HL-60/S4 treated with retinoic acid at 250 ng/mL for 4 days and 3 days (cell line): ENCODE data around the gene TUBB4B.
"Not testable (repeated sequence)": the region's sequence is repeated elsewhere in the genome, so short reads cannot be mapped to it uniquely, and the experiment has no call there.

Source experiments
- in situ Hi-C: fragments of 300-500 bp; cut with MboI; formaldehyde crosslinking; loops from 2 replicates; pipeline ENCODE4 v1.7.0; 2022; ENCODE audit warnings: low sequenced_read_pairs

TUBB4B gene

DNA sequence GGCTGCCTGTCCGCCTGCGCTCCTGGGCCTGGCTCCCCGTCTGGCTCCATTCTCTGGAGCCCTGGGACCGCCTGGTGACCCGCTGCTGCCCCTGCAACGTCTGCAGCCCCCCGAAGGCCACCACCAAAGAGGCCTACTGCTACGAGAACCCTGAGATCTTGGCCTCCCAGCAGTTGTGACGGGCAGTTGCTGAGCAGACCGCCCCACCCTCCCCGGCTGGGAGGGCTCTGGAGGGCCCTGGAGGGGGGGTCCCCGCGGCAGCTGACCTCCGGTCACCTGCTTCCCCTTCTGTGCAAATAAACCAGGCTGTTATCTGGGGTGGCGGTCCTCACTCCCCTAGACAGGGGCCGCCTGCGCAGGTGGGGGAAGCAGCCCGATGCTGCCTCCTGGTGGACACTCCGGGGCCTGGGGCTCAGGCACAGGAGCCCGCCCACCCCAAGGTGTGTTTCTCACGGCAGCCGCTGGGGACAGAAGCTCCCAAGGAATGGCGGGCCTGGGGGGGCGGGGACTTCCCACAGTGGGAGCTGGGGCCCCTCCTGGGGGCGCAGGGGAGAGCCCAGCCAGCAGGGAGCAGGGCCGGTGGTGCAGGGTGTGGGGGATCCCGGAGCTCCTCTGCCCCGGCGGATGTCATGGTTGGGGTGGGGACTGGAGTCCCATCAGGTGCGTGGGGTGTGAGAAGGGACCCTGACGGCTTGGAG, 4.7 kb upstream of the TUBB4B start:
- in situ Hi-C loops = no loop called here

- in situ Hi-C loops = no loop called here
These were observed 4.1 kb upstream of the TUBB4B start for GRCh38 chr9:137236936-137237421.

DNA sequence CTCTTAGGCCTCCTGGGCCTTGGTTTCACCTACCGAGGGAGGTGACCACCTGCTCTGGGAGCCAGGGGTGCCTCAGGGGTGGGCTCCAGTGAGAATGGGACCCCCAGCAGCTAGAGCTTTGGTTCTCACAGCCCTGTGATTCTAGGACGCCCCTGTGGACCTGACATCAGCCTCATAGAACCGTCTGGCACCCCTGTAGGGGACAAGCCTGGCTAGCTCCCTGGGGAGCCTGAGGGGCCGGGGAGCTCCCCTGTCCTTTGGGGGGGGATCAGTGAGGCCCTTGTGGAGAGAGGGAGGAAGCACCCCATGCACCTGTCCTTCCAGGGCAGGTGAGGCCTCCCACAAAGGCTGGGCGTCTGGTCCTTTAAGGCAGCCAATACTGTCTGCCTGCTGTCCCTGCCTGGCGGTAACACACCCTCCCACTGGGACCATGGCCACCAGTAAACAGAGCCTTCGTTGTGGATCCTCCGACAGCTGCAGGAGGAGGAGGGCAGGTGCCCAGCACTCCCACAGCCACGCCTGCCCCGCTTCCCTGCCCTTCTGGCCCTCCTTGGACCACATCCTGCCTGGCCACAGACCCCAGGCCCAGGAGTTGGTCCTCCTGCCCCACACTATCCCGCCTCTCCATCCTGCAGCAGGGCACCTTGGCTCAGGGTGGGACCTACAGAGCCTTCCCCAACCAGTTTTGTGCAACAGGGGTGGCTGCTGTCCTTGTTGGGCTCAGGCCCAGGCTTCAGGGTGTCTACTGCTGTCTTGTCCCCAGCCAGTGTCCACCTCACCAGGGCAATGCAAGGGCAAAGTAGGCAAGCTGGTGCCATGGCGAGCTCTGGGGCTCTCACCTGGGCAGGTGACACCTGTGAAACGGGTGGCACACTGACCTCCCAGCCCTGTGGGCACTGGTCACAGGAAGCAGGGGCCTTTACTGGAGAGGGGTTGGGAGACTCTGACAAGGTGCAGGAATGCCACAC, 3.0 kb upstream of the TUBB4B start:
- in situ Hi-C loops = no loop called here

DNA sequence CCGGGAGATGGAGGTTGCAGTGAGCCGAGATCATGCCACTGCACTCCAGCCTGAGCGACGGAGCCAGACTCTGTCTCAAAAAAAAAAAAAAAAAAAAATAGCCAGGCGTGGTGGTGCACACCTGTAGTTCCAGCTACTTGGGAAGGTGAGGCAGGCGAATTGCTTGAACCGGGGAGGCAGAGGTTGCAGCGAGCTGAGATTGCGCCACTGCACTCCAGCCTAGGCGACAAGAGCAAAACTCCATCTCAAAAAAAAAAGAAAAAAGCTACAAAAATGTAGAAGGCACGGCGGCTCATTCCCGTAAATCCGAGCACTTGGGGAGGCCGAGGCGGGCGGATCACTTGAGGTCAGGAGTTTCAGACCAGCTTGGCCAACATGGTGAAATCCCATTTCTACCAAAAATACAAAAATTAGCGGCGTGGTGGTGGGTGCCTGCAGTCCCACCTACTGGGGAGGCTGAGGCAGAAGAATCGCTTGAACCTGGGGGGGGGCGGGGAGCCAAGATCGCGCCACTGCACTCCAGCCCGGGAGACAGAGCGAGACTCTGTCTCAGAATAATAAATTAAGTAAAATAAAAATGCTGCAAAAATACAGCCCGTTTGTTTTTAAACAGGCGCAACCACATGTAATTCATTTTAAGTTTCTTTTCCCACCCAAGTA, 1.4 kb upstream of the TUBB4B start:
- in situ Hi-C loops = not testable (repeated sequence)

- in situ Hi-C loops = no loop called here
These were observed 708 bp upstream of the TUBB4B start for GRCh38 chr9:137240318-137240840.

- in situ Hi-C loops = no loop called here
These were observed 592 bp downstream of the TUBB4B start for GRCh38 chr9:137241490-137242268.

GRCh38 chr9:137242269-137243203, 1.4 kb downstream of the TUBB4B start:
- in situ Hi-C loops = no loop called here

- in situ Hi-C loops = not testable (repeated sequence)
These were observed 2.2 kb downstream of the TUBB4B start for GRCh38 chr9:137243266-137243625.

DNA sequence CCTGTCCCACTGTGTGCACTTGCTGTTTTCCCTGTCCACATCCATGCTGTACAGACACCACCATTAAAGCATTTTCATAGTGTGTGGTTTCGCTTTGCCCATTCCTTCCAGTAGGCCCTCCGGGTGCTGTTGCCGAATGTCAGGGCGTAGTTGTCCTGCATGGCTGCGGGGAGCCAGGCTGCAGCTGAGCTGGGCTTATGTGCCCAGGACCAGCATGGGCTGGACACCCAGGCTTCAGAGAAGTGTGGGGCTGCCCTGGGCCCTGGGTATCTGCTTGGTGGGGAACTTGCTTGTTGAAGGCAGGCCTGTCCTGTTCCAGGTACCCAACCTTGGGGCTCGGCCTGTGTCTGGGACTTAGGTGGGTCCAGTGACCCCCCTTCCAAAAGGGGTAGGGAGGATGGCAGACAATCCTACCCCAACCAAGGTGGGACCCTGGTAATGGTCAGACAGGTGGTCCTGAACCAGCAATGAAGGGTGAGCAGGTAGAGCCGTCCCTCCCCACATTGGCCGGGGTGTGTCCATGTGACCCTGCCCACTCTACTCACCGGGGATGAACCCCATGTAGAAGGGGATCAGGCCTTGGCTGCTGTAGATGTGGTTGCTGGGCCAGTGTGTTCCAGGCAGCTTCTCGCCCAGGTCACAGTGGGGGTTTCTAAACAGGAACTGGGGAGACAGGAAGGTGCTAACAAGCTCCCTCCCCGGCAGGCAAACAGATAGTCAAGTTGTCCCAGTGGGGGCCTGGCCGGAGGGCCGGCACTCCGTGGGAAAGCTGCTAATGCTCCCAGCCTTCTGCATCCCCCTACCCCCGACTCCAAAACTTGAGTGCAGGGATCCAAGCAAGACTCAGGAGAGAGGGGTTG, 2.8 kb downstream of the TUBB4B start:
- in situ Hi-C loops = no loop called here

DNA sequence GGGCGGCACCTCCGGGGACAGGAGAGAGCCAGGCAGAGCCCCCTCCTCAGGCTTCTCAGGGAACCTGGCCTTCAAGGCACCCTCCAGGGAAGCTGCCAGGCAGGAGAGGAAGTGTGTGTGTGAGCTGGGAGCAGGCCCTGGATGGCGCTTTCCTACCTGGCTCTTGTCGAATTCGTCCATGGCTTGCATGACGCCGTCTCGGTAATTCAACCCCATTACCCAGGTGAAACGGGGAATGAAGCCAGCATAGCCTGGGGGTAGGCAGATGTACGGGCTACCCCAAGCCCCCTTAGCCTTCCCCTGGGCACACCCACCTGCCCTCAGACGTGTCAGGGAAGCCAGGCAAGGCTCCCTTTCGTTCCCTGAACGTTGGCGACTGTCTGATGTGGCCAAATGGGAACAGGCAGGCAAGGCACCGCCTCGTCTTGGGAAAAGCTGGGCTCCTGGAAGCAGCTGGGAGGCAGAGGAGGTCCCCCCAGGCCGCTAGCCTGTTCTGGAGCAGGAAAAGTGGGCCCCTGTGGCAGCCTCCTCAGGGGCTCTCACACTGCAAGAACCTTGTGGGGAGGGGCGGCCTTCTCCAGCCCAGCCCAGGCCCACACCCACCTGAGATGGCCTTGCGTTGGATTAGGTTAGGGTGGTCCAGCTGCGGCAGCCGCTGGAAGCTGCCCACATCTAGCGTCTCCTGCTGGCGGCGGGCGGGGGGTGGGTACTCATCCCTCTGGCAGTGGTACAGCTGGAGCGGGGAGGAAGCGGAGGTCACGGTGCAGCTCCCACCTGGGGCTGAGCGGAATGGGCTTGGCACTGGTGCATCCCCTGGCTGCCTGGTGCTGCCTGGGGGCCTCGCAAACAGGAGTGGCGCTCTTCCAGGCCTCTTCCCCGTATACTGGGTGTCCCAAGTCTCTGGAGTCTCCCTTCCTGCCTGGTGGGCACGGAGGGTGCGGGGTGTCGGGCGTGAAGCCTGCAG, 3.7 kb downstream of the TUBB4B start:
- in situ Hi-C loops = no loop called here

DNA sequence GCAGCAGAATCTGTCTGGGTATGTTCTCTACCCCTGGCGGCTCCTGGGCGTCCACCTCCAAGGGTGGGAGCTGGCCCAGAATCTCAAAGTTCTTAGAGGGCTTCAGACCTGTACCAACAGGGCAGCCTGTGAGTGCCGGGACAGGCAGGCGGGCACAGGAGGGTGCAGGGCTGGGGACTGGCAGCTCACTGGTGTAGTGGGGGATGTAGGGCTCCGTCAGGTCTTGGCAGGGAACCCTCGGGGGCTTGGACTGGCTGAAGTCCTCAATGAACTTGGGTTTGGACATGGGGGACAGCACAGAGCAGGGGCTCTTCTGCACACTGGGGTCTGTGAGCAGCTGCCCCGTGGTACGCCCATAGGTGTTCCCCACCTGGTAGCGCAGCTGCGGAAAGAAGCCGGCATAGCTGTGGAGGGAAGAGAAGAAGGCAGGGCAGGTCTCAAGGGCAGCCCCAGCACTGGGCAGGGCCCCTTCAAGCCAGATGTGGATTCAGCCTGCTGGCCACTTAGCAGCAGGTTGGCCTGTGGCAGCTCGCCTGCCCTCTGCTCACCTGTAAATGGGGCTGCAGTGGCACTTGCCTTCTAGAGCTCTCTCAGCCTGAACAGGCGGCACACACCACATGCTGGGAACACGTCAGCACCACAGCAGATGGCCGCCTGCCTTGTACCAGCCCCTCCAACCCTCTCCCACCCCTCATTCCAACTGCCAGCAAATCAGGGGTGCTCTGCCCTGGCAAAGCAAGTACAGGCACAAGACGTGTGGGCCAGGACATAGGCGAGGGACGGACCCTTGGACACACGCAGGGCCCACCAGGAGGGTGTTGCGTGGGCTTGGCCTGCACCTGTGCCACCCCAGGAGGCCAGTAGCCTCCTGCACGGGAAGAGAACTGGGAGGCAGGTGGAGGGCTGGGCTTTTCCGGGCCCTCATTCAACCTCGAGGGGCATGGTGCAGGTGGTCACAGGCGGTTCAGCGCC, 4.6 kb downstream of the TUBB4B start:
- in situ Hi-C loops = no loop called here

- in situ Hi-C loops = no loop called here
These were observed 6.2 kb downstream of the TUBB4B start for GRCh38 chr9:137247135-137247915.

GRCh38 chr9:137247916-137248175, 6.8 kb downstream of the TUBB4B start:
- in situ Hi-C loops = no loop called here

DNA sequence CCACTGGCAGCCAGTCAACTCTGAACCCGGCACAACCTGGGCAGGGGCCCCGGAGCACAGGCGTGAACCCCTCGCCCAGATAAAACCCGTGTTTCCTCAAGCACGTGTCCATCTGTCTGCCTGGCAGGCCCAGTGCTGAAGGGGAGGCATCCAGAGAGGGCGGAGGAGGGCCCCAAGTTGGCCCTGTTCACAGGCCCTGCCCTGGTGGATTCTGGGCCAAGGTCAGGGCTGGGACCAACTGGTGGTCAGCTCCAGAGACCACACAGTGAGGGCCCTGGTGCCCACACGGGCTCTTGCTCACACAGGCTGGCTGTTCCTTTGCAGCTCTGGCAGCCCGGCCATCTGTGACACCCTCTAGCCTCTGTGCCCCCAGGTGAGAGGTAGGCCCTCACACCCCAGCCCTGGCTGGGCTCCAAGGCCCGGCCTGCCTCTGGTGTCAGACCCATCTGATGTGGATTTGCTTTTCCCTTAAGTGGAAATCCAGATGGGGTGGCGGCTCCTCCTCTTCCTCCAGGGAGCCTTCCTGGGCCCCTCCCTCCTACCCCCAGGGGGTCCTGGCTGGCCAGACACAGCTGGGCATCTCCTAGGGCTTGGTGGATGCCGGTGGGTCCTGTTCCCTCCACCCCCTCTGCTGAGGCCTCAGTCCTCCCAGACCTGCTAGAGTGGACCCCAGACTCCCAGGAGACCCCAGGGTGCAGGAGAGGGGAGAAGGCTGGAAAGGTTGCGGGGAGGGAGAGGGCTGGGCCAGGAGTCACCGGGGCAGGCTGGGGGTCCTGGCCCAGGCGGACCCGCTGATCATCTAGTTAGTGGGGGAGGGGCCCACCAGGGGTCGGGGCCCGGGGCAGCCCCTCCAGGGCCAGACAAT, 9.5 kb downstream of the TUBB4B start:
- in situ Hi-C loops = no loop called here

GRCh38 chr9:137251194-137251461, 10.0 kb downstream of the TUBB4B start, which contains the start of gene STPG3:
Gene STPG3 (plus strand): TSS chr9:137251286. CDS start chr9:137251287, 1 bp downstream.
- in situ Hi-C loops = no loop called here
